ENCODE results near the gene MPIG6B.

The MPIG6B gene

GRCh38 chr6:31760790-31761189, 37.6 kb downstream of the MPIG6B start:
- no peak overlapping the region for H3K27ac ChIP-seq
- no peak overlapping the region for H3K4me3 ChIP-seq (ENCODE audit: low read depth in 1 of 2, low read length in 1 of 2)
- no peak for TF ChIP-seq CTCF (IDR thresholded peaks at IDR 0.05)

GRCh38 chr6:31761343-31761742, 38.2 kb downstream of the MPIG6B start:
- Histone ChIP-seq H3K4me1 (ENCODE audit: control insufficient read depth in 1 of 2, insufficient read depth in 1 of 2, low read depth in 1 of 2, low read length in 1 of 2) (no peaks in the 10 kb centered on the region), H3K36me3 (peaks cover 23% of the 10 kb centered on the region), H3K27me3 (no peaks in the 10 kb centered on the region), H3K27ac (no peak overlapping the region), H3K9me3 (no peaks in the 10 kb centered on the region), H3K4me3 (ENCODE audit: low read depth in 1 of 2, low read length in 1 of 2) (no peak overlapping the region)
- TF ChIP-seq CTCF (IDR thresholded peaks at IDR 0.05): no peak

More at GRCh38 chr6:31760790-31761189, 37.6 kb downstream of the MPIG6B start:
- Histone ChIP-seq H3K27me3 (no peaks in the 10 kb centered on the region), H3K4me1 (ENCODE audit: control insufficient read depth in 1 of 2, insufficient read depth in 1 of 2, low read depth in 1 of 2, low read length in 1 of 2) (no peaks in the 10 kb centered on the region), H3K36me3 (peaks cover 23% of the 10 kb centered on the region), H3K9me3 (no peaks in the 10 kb centered on the region)

- Histone ChIP-seq H3K36me3 (peaks cover 23% of the 10 kb centered on the region), H3K4me3 (ENCODE audit: low read depth in 1 of 2, low read length in 1 of 2) (no peak within 1 kb of the TSS), H3K27ac (no peak within 1 kb of the TSS), H3K4me1 (ENCODE audit: control insufficient read depth in 1 of 2, insufficient read depth in 1 of 2, low read depth in 1 of 2, low read length in 1 of 2) (peaks cover 0 to 2% of the 10 kb centered on the region in 2 experiments), H3K27me3 (no peaks in the 10 kb centered on the region), H3K9me3 (no peaks in the 10 kb centered on the region)
- no peak for TF ChIP-seq CTCF (IDR thresholded peaks at IDR 0.05)
Measured at GRCh38 chr6:31762356-31762755, 39.2 kb downstream of the MPIG6B start, which contains the start of gene SAPCD1. SAPCD1 (plus strand) TSS chr6:31762656; CDS start chr6:31763055, 399 bp downstream.

GRCh38 chr6:31762878-31763618, 39.9 kb downstream of the MPIG6B start:
- H3K36me3 ChIP-seq: peaks cover 23% of the 10 kb centered on the region
- no peak overlapping the region for H3K4me3 ChIP-seq (ENCODE audit: low read depth in 1 of 2, low read length in 1 of 2)
- H3K27me3 ChIP-seq: no peaks in the 10 kb centered on the region
- H3K4me1 ChIP-seq (ENCODE audit: control insufficient read depth in 1 of 2, insufficient read depth in 1 of 2, low read depth in 1 of 2, low read length in 1 of 2): peaks cover 6% of the 10 kb centered on the region in 2 experiments
- TF ChIP-seq CTCF (IDR thresholded peaks at IDR 0.05): no peak
- H3K27ac ChIP-seq: no peak overlapping the region
- H3K9me3 ChIP-seq: no peaks in the 10 kb centered on the region

GRCh38 chr6:31763619-31763940, 40.4 kb downstream of the MPIG6B start:
- H3K27me3 ChIP-seq: no peaks in the 10 kb centered on the region
- H3K9me3 ChIP-seq: no peaks in the 10 kb centered on the region
- H3K36me3 ChIP-seq: peaks cover 23% of the 10 kb centered on the region
- H3K27ac ChIP-seq: no peak overlapping the region
- no peak for TF ChIP-seq CTCF (IDR thresholded peaks at IDR 0.05)
- no peak overlapping the region for H3K4me3 ChIP-seq (ENCODE audit: low read depth in 1 of 2, low read length in 1 of 2)
- peaks cover 11% of the 10 kb centered on the region in 2 experiments for H3K4me1 ChIP-seq (ENCODE audit: control insufficient read depth in 1 of 2, insufficient read depth in 1 of 2, low read depth in 1 of 2, low read length in 1 of 2)
